ENCODE results near the gene NUDT8. TPM values are rescaled to one million over a fixed set of nuclear protein-coding genes. Genes with fewer than 3 reads are reported as not detected.

The NUDT8 gene
- total and polyA plus RNA-seq, 7 donors = 19.0 to 52.2 (median 34.8) TPM

GRCh38 chr11:67613960-67614715 lies 15.6 kb downstream of the NUDT8 start:
- H3K9me3 ChIP-seq = no peaks in the 10 kb centered on the region
- peaks cover 4% of the 10 kb centered on the region for H3K4me1 ChIP-seq
- intact Hi-C loops (cut with DNase I) = no loop called here
- H3K27ac ChIP-seq = peak overlapping the region; percentile 30
- 10 to 19% (median 13%) methylated on average over 22 to 23 of the region's 23 CpGs for WGBS, 3 donors
- DNase-seq (peak; percentile 62 to 83), ATAC-seq (peak; percentile 54 to 79 (median 61))
- peaks cover 0 to 8% (median 0%) of the 10 kb centered on the region in 3 donors for H3K27me3 ChIP-seq (ENCODE audit: insufficient read depth in 3 of 3, low read length in 2 of 3)
- TF ChIP-seq CTCF (IDR thresholded peaks at IDR 0.05) = peak; percentile 66
- peaks cover 8 to 45% of the 10 kb centered on the region in 2 donors for H3K36me3 ChIP-seq (ENCODE audit: insufficient read depth in 1 of 2, low read depth in 1 of 2)
- H3K4me3 ChIP-seq = peak overlapping the region; percentile 53

DNA sequence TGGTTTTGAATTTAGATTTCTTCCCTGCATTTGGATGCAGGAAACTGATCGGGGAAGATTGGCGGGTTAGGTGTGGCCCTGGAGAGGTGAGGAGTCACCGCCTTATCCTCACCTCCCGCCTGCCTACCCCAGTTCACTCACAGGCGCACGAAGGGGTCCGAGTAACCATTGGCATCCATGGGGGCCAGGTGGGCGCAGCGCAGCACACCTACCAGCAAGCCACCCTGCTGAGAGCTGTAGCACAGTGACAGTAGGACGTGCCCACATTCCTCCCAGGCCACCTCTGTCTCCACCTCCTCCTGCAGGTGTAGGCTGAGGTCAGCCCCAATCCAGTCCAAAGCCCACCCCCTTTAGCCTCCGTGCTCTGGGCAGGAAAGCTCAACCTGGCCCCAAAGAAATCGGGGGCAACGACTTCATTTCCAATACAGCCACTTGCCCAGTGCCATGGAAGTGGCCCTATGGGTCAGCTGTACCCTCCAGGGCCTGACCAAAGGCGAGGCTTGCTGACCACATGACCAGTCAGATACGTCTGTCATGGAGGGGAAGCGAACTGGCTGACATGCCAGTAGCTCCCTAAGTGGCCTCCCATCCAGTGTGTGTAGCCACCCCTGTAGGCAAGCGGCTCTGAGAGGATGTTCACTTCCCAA lies 16.3 kb downstream of the NUDT8 start:
- no peak for TF ChIP-seq CTCF (IDR thresholded peaks at IDR 0.05)
- DNase-seq (no peak), ATAC-seq (peak in 2 of 4 donors; percentile 4 to 19)
- WGBS, 3 donors = 79 to 84% (median 81%) methylated on average over 17 of the region's 17 CpGs
- peaks cover 14 to 52% of the 10 kb centered on the region in 2 donors for H3K36me3 ChIP-seq (ENCODE audit: insufficient read depth in 1 of 2, low read depth in 1 of 2)
- H3K27me3 ChIP-seq (ENCODE audit: insufficient read depth in 3 of 3, low read length in 2 of 3) = peaks cover 0 to 8% (median 0%) of the 10 kb centered on the region in 3 donors
- intact Hi-C loops (cut with DNase I) = no loop called here
- peak overlapping the region; percentile 53 for H3K4me3 ChIP-seq
- peak overlapping the region; percentile 30 for H3K27ac ChIP-seq
- H3K9me3 ChIP-seq = no peaks in the 10 kb centered on the region
- peaks cover 5% of the 10 kb centered on the region for H3K4me1 ChIP-seq

DNA sequence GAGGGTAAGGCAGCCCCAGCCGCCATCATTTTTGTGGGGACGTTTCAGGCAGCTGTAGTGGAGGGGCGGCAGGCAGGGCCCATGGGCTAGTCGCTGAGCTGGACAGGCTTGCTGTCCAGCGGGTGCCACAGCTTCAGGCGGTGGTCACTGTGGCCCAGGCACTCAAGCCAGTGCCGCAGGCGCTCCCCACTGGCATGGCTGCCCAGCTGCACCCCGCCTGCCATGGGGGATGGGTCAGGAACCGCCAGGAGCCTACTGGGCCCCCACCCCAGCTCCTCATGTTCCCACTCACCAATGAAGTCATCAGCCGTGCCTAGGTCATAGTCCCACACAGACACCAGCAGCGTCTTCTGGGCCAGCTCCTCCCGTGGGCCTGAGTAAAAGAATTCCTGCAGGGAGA lies 17.0 kb downstream of the NUDT8 start:
- Histone ChIP-seq H3K27ac (no peak overlapping the region), H3K27me3 (ENCODE audit: insufficient read depth in 3 of 3, low read length in 2 of 3) (peaks cover 0 to 8% (median 0%) of the 10 kb centered on the region in 3 donors), H3K36me3 (ENCODE audit: insufficient read depth in 1 of 2, low read depth in 1 of 2) (peaks cover 14 to 56% of the 10 kb centered on the region in 2 donors), H3K9me3 (no peaks in the 10 kb centered on the region), H3K4me3 (no peak overlapping the region), H3K4me1 (peaks cover 12% of the 10 kb centered on the region)
- no peak for TF ChIP-seq CTCF (IDR thresholded peaks at IDR 0.05)
- intact Hi-C loops (cut with DNase I) = no loop called here
- 82 to 90% (median 87%) methylated on average over 10 to 13 of the region's 13 CpGs for WGBS, 3 donors
- ATAC-seq = no peak
- DNase-seq = peak in 1 of 2 donors; percentile 38

DNA sequence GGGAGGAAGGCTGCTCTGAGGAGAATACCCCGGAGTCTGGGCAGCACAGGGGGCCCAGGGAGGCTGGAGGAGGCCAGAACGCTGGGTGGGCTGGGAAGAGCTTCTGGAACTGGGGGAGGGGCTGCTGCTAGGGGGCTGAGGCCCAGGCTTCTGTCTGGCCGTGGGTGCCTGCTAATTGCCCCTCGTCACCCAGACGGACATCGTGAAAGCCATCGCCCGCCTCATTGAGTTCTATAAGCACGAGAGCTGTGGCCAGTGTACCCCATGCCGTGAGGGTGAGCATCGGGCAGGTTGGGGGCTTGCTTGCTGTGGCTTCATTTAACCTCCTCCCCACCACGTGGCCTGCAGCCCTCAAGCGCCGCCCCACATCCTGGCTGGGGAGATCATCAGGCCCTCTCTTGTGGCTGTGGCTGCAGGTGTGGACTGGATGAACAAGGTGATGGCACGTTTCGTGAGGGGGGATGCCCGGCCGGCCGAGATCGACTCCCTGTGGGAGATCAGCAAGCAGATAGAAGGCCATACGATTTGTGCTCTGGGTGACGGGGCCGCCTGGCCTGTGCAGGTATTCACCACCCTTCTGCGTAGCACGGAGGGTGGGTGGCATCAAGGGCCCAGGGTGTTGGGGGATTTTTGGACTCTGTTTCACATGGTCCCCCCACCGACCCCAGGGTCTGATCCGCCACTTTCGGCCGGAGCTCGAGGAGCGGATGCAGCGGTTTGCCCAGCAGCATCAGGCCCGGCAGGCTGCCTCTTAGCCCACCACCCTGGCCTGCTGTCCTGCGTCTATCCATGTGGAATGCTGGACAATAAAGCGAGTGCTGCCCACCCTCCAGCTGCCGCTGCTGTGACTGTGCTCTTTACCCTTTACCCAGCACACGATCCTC lies 17.8 kb downstream of the NUDT8 start:
- no peak overlapping the region for H3K4me3 ChIP-seq
- peaks cover 14 to 56% of the 10 kb centered on the region in 2 donors for H3K36me3 ChIP-seq (ENCODE audit: insufficient read depth in 1 of 2, low read depth in 1 of 2)
- ATAC-seq (no peak), DNase-seq (no peak)
- H3K9me3 ChIP-seq = no peaks in the 10 kb centered on the region
- WGBS, 3 donors = 85 to 87% (median 87%) methylated on average over 37 of the region's 37 CpGs
- no peak for TF ChIP-seq CTCF (IDR thresholded peaks at IDR 0.05)
- peaks cover 0 to 8% (median 0%) of the 10 kb centered on the region in 3 donors for H3K27me3 ChIP-seq (ENCODE audit: insufficient read depth in 3 of 3, low read length in 2 of 3)
- peaks cover 16% of the 10 kb centered on the region for H3K4me1 ChIP-seq
- no peak overlapping the region for H3K27ac ChIP-seq
- intact Hi-C loops (cut with DNase I) = no loop called here
